ENCODE results near the gene UBL5.

Gene UBL5

GRCh38 chr19:9839415-9839814, 11.7 kb downstream of the UBL5 start:
- TF ChIP-seq FOXP2 (optimal IDR thresholded peaks at IDR 0.05; ENCODE audit: borderline replicate concordance, extremely low read depth, extremely low read length, insufficient read depth) = no peak
- no peak for TF ChIP-seq REST (IDR thresholded peaks at IDR 0.05; ENCODE audit: insufficient read depth in 1 of 2, low read depth in 2 of 2, low read length in 2 of 2)
- TF ChIP-seq SIN3A (IDR thresholded peaks at IDR 0.05; ENCODE audit: borderline replicate concordance, insufficient read depth, low read length) = no peak
- TF ChIP-seq POLR2AphosphoS5 (IDR thresholded peaks at IDR 0.05; ENCODE audit: low read depth, low read length) = no peak
- no peak for TF ChIP-seq TAF1 (IDR thresholded peaks at IDR 0.05; ENCODE audit: borderline replicate concordance, insufficient read depth, low read length)

- TF ChIP-seq POLR2AphosphoS5 (IDR thresholded peaks at IDR 0.05; ENCODE audit: low read depth, low read length) = no peak
- no peak for TF ChIP-seq SIN3A (IDR thresholded peaks at IDR 0.05; ENCODE audit: borderline replicate concordance, insufficient read depth, low read length)
- TF ChIP-seq TAF1 (IDR thresholded peaks at IDR 0.05; ENCODE audit: borderline replicate concordance, insufficient read depth, low read length) = no peak
- no peak for TF ChIP-seq REST (IDR thresholded peaks at IDR 0.05; ENCODE audit: insufficient read depth in 1 of 2, low read depth in 2 of 2, low read length in 2 of 2)
- TF ChIP-seq FOXP2 (optimal IDR thresholded peaks at IDR 0.05; ENCODE audit: borderline replicate concordance, extremely low read depth, extremely low read length, insufficient read depth) = no peak
Measured at GRCh38 chr19:9842834-9843625, 15.3 kb downstream of the UBL5 start.

- TF ChIP-seq FOXP2 (optimal IDR thresholded peaks at IDR 0.05; ENCODE audit: borderline replicate concordance, extremely low read depth, extremely low read length, insufficient read depth) (peak; percentile 99), SIN3A (IDR thresholded peaks at IDR 0.05; ENCODE audit: borderline replicate concordance, insufficient read depth, low read length) (no peak)
Measured at GRCh38 chr19:9847087-9847671, 19.5 kb downstream of the UBL5 start.

- TF ChIP-seq POLR2AphosphoS5 (IDR thresholded peaks at IDR 0.05; ENCODE audit: low read depth, low read length) (no peak), REST (IDR thresholded peaks at IDR 0.05; ENCODE audit: insufficient read depth in 1 of 2, low read depth in 2 of 2, low read length in 2 of 2) (no peak), FOXP2 (optimal IDR thresholded peaks at IDR 0.05; ENCODE audit: borderline replicate concordance, extremely low read depth, extremely low read length, insufficient read depth) (no peak), TAF1 (IDR thresholded peaks at IDR 0.05; ENCODE audit: borderline replicate concordance, insufficient read depth, low read length) (no peak), SIN3A (IDR thresholded peaks at IDR 0.05; ENCODE audit: borderline replicate concordance, insufficient read depth, low read length) (no peak)
Measured at GRCh38 chr19:9848060-9848459, 20.3 kb downstream of the UBL5 start.

GRCh38 chr19:9848762-9849161, 21.0 kb downstream of the UBL5 start:
- TF ChIP-seq TAF1 (IDR thresholded peaks at IDR 0.05; ENCODE audit: borderline replicate concordance, insufficient read depth, low read length) = no peak
- TF ChIP-seq POLR2AphosphoS5 (IDR thresholded peaks at IDR 0.05; ENCODE audit: low read depth, low read length) = no peak
- no peak for TF ChIP-seq REST (IDR thresholded peaks at IDR 0.05; ENCODE audit: insufficient read depth in 1 of 2, low read depth in 2 of 2, low read length in 2 of 2)
- TF ChIP-seq FOXP2 (optimal IDR thresholded peaks at IDR 0.05; ENCODE audit: borderline replicate concordance, extremely low read depth, extremely low read length, insufficient read depth) = no peak
- no peak for TF ChIP-seq SIN3A (IDR thresholded peaks at IDR 0.05; ENCODE audit: borderline replicate concordance, insufficient read depth, low read length)

Measured in PFSK-1 (cell line).